ENCODE results near the gene PTCD2. TPM values are rescaled to one million over a fixed set of nuclear protein-coding genes. Genes with fewer than 3 reads are reported as not detected.

The PTCD2 gene
- total and polyA plus RNA-seq, 4 donors = 8.9 to 11.5 (median 10.0) TPM

GRCh38 chr5:72283358-72283757 lies 36.8 kb upstream of the PTCD2 start:
- WGBS (ENCODE audit: insufficient coverage) = no CpG with 5 or more reads among the region's 2 CpGs
- H3K4me1 ChIP-seq (ENCODE audit: control insufficient read depth, insufficient read depth, low read length) = no peaks in the 10 kb centered on the region
- DNase-seq (ENCODE audit: low read depth in 4 of 6, low spot score in 6 of 6) = no peak

GRCh38 chr5:72284559-72285423 lies 35.4 kb upstream of the PTCD2 start:
- Histone ChIP-seq H3K27me3 (ENCODE audit: control insufficient read depth, insufficient read depth, low read length) (no peaks in the 10 kb centered on the region), H3K27ac (ENCODE audit: low read depth, low read length) (no peak overlapping the region), H3K36me3 (ENCODE audit: control insufficient read depth, insufficient read depth, low read length) (no peaks in the 10 kb centered on the region), H3K4me1 (ENCODE audit: control insufficient read depth, insufficient read depth, low read length) (peaks cover 3% of the 10 kb centered on the region), H3K4me3 (ENCODE audit: low read depth, low read length) (no peak overlapping the region), H3K9me3 (ENCODE audit: control insufficient read depth, insufficient read depth, low read length) (no peaks in the 10 kb centered on the region)
- DNase-seq (ENCODE audit: low read depth in 4 of 6, low spot score in 6 of 6) = no peak
- whole genome bisulfite sequencing (ENCODE audit: insufficient coverage) = 70% methylated on average over 2 of the region's 3 CpGs

More at GRCh38 chr5:72283358-72283757, 36.8 kb upstream of the PTCD2 start:
- no peak overlapping the region for H3K27ac ChIP-seq (ENCODE audit: low read depth, low read length)
- no peaks in the 10 kb centered on the region for H3K27me3 ChIP-seq (ENCODE audit: control insufficient read depth, insufficient read depth, low read length)
- H3K9me3 ChIP-seq (ENCODE audit: control insufficient read depth, insufficient read depth, low read length) = no peaks in the 10 kb centered on the region
- H3K36me3 ChIP-seq (ENCODE audit: control insufficient read depth, insufficient read depth, low read length) = no peaks in the 10 kb centered on the region
- no peak overlapping the region for H3K4me3 ChIP-seq (ENCODE audit: low read depth, low read length)

- H3K4me3 ChIP-seq (ENCODE audit: low read depth, low read length) = no peak overlapping the region
- no peak for DNase-seq (ENCODE audit: low read depth in 4 of 6, low spot score in 6 of 6)
- no peak overlapping the region for H3K27ac ChIP-seq (ENCODE audit: low read depth, low read length)
- peaks cover 3% of the 10 kb centered on the region for H3K4me1 ChIP-seq (ENCODE audit: control insufficient read depth, insufficient read depth, low read length)
- no peaks in the 10 kb centered on the region for H3K27me3 ChIP-seq (ENCODE audit: control insufficient read depth, insufficient read depth, low read length)
- 94% methylated on average over 2 of the region's 3 CpGs for WGBS (ENCODE audit: insufficient coverage)
- no peaks in the 10 kb centered on the region for H3K36me3 ChIP-seq (ENCODE audit: control insufficient read depth, insufficient read depth, low read length)
- H3K9me3 ChIP-seq (ENCODE audit: control insufficient read depth, insufficient read depth, low read length) = no peaks in the 10 kb centered on the region
These were observed 34.8 kb upstream of the PTCD2 start for GRCh38 chr5:72285424-72285821.

GRCh38 chr5:72286798-72287197 lies 33.4 kb upstream of the PTCD2 start:
- no peak for DNase-seq (ENCODE audit: low read depth in 4 of 6, low spot score in 6 of 6)
- Histone ChIP-seq H3K4me3 (ENCODE audit: low read depth, low read length) (no peak overlapping the region), H3K36me3 (ENCODE audit: control insufficient read depth, insufficient read depth, low read length) (no peaks in the 10 kb centered on the region), H3K27me3 (ENCODE audit: control insufficient read depth, insufficient read depth, low read length) (no peaks in the 10 kb centered on the region), H3K27ac (ENCODE audit: low read depth, low read length) (no peak overlapping the region), H3K4me1 (ENCODE audit: control insufficient read depth, insufficient read depth, low read length) (peaks cover 3% of the 10 kb centered on the region), H3K9me3 (ENCODE audit: control insufficient read depth, insufficient read depth, low read length) (no peaks in the 10 kb centered on the region)
- WGBS (ENCODE audit: insufficient coverage) = 100% methylated on average over 2 of the region's 5 CpGs

- Histone ChIP-seq H3K27ac (ENCODE audit: low read depth, low read length) (no peak overlapping the region), H3K36me3 (ENCODE audit: control insufficient read depth, insufficient read depth, low read length) (no peaks in the 10 kb centered on the region), H3K4me3 (ENCODE audit: low read depth, low read length) (no peak overlapping the region), H3K27me3 (ENCODE audit: control insufficient read depth, insufficient read depth, low read length) (no peaks in the 10 kb centered on the region), H3K9me3 (ENCODE audit: control insufficient read depth, insufficient read depth, low read length) (no peaks in the 10 kb centered on the region), H3K4me1 (ENCODE audit: control insufficient read depth, insufficient read depth, low read length) (peaks cover 3% of the 10 kb centered on the region)
- 47% methylated on average over 2 of the region's 2 CpGs for WGBS (ENCODE audit: insufficient coverage)
- DNase-seq (ENCODE audit: low read depth in 4 of 6, low spot score in 6 of 6) = peak in 1 of 6 donors; percentile 74
These were observed 31.2 kb upstream of the PTCD2 start for GRCh38 chr5:72288924-72289323.

GRCh38 chr5:72290356-72291133 lies 29.6 kb upstream of the PTCD2 start:
- peaks cover 3% of the 10 kb centered on the region for H3K4me1 ChIP-seq (ENCODE audit: control insufficient read depth, insufficient read depth, low read length)
- no peaks in the 10 kb centered on the region for H3K27me3 ChIP-seq (ENCODE audit: control insufficient read depth, insufficient read depth, low read length)
- H3K4me3 ChIP-seq (ENCODE audit: low read depth, low read length) = no peak overlapping the region
- 83% methylated on average over 1 of the region's 6 CpGs for WGBS (ENCODE audit: insufficient coverage)
- no peak overlapping the region for H3K27ac ChIP-seq (ENCODE audit: low read depth, low read length)
- H3K36me3 ChIP-seq (ENCODE audit: control insufficient read depth, insufficient read depth, low read length) = no peaks in the 10 kb centered on the region
- no peak for DNase-seq (ENCODE audit: low read depth in 4 of 6, low spot score in 6 of 6)
- H3K9me3 ChIP-seq (ENCODE audit: control insufficient read depth, insufficient read depth, low read length) = no peaks in the 10 kb centered on the region

- H3K36me3 ChIP-seq (ENCODE audit: control insufficient read depth, insufficient read depth, low read length) = no peaks in the 10 kb centered on the region
- DNase-seq (ENCODE audit: low read depth in 4 of 6, low spot score in 6 of 6) = peak in 1 of 6 donors; percentile 6
- H3K4me3 ChIP-seq (ENCODE audit: low read depth, low read length) = no peak overlapping the region
- peaks cover 3% of the 10 kb centered on the region for H3K4me1 ChIP-seq (ENCODE audit: control insufficient read depth, insufficient read depth, low read length)
- WGBS (ENCODE audit: insufficient coverage) = 94% methylated on average over 2 of the region's 3 CpGs
- H3K9me3 ChIP-seq (ENCODE audit: control insufficient read depth, insufficient read depth, low read length) = no peaks in the 10 kb centered on the region
- no peaks in the 10 kb centered on the region for H3K27me3 ChIP-seq (ENCODE audit: control insufficient read depth, insufficient read depth, low read length)
- H3K27ac ChIP-seq (ENCODE audit: low read depth, low read length) = no peak overlapping the region
These were observed 28.6 kb upstream of the PTCD2 start for GRCh38 chr5:72291601-72292000.

- Histone ChIP-seq H3K27ac (ENCODE audit: low read depth, low read length) (no peak overlapping the region), H3K9me3 (ENCODE audit: control insufficient read depth, insufficient read depth, low read length) (no peaks in the 10 kb centered on the region), H3K36me3 (ENCODE audit: control insufficient read depth, insufficient read depth, low read length) (no peaks in the 10 kb centered on the region), H3K4me3 (ENCODE audit: low read depth, low read length) (no peak overlapping the region), H3K4me1 (ENCODE audit: control insufficient read depth, insufficient read depth, low read length) (peaks cover 3% of the 10 kb centered on the region), H3K27me3 (ENCODE audit: control insufficient read depth, insufficient read depth, low read length) (no peaks in the 10 kb centered on the region)
- no peak for DNase-seq (ENCODE audit: low read depth in 4 of 6, low spot score in 6 of 6)
- 80% methylated on average over 1 of the region's 1 CpG for WGBS (ENCODE audit: insufficient coverage)
These were observed 27.8 kb upstream of the PTCD2 start for GRCh38 chr5:72292411-72292810.

- Histone ChIP-seq H3K4me3 (ENCODE audit: low read depth, low read length) (no peak overlapping the region), H3K36me3 (ENCODE audit: control insufficient read depth, insufficient read depth, low read length) (no peaks in the 10 kb centered on the region), H3K4me1 (ENCODE audit: control insufficient read depth, insufficient read depth, low read length) (peaks cover 3% of the 10 kb centered on the region), H3K9me3 (ENCODE audit: control insufficient read depth, insufficient read depth, low read length) (no peaks in the 10 kb centered on the region), H3K27ac (ENCODE audit: low read depth, low read length) (no peak overlapping the region), H3K27me3 (ENCODE audit: control insufficient read depth, insufficient read depth, low read length) (no peaks in the 10 kb centered on the region)
- DNase-seq (ENCODE audit: low read depth in 4 of 6, low spot score in 6 of 6) = no peak
- WGBS (ENCODE audit: insufficient coverage) = no CpG with 5 or more reads among the region's 3 CpGs
These were observed 26.6 kb upstream of the PTCD2 start for GRCh38 chr5:72293495-72294055.

Measured in spinal cord (tissue), 10 donors.